Cerebellar nuclear complex (tissue), 1 donor: ENCODE data around the gene RIPOR3.

Source experiments
- DNase-seq, 2 experiments: peaks; one replicate each; lab custom pipeline; 2025; lab: John Stamatoyannopoulos, UW

RIPOR3 gene

DNA sequence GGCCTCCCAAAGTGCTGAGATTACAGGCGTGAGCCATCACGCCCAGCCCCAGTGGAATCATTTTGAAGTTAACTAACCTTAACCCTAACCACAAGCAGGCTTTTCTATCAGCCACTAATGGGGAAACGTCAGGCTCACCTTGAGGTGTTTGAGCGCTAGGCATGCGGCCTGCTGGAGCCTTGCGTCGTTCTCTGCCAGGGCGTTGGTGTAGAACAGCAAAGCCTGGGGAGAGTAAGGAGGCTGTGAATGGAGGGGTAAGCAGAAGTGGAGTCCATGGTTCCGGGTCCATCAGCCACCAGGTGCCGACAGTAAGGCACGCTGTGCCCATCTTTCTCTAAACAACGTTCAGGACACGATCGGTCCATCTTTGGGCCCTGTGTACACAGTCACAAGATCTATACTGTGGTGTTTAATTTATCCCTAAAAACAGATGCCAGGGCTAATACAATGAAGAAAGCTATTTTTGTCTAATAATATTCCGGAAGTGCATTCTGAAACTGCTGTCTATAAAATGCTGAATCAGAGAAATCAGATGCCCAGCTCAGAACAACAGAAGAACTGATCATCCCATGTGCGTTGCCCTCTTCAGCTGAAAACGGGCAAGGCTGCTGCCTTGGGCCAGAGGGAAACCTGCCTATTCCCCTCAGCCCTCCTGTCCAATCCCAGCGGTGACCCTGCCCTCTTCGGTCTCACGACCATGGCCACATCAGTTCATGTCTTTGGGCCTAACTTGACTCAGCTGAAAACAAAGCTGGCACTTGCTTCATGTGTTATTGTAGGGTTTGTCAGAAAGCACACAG is 101.6 kb downstream of the RIPOR3 start:
- no peak for DNase-seq

DNA sequence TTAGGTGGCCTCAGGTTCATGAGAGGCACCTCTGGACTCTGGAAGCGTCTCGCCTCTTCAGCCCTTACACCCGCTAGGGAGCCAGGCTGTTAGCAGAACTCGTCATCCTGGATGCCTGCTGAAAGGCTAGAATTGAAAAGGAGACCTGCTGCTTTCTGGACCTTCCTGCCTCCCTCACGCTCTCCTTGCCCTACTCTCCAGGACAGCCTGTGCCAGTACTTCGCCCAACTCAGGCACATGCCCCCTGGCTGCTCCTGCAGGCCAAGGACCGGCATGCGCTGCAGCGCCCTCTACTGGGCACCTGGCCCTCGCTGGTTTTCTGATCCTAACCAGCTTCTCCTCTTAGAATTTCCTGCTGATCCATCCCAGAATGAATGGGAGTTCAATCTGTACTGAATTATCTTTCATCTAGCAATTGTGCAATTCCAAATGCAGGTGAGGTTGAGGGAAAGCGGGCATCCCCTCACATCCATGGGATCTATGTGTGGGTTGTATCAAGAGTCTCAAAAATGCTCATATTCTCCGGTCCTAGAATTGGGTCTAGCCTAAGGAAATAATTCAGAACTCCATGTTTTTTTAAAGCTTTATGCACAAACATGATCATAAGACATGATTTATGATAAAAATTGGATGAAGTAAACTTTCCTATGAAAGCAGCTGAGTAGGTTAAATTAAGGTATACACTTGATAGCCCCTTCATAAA is 103.2 kb downstream of the RIPOR3 start:
- DNase-seq, result peak; percentile 13 to 58

DNA sequence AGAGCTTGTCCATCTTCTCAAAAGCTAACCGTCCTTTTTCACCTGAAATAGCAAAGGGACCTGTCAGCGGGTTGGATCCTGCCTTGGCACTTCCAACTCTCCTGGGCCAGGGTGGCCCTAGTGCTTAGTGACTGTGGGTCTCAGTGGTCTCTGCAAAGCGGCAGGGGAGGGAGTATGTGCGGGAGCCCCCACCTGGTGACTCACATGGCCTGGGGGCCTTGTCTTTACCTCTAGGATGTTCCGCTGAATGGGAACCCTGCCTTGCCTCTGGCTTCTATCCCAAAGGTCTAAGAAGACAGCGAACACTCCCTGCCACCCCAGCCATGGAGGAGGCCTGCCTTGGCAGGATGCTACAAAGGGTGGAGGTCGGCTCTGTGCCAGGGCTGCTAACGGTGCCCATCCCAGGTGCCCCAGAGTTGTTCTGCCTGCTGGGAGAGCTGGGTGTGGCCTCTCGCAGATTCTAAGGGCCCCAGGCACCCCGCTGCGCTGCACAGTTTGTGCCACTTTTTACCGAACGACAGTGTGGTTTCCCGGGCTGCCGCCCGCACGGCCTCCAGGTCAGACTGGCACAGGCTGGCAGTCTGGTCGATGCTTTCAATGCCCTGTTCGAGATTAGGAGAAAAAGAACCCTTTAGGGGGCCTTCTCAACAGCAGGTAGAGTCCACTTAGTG is 103.9 kb downstream of the RIPOR3 start:
- no peak for DNase-seq

DNA sequence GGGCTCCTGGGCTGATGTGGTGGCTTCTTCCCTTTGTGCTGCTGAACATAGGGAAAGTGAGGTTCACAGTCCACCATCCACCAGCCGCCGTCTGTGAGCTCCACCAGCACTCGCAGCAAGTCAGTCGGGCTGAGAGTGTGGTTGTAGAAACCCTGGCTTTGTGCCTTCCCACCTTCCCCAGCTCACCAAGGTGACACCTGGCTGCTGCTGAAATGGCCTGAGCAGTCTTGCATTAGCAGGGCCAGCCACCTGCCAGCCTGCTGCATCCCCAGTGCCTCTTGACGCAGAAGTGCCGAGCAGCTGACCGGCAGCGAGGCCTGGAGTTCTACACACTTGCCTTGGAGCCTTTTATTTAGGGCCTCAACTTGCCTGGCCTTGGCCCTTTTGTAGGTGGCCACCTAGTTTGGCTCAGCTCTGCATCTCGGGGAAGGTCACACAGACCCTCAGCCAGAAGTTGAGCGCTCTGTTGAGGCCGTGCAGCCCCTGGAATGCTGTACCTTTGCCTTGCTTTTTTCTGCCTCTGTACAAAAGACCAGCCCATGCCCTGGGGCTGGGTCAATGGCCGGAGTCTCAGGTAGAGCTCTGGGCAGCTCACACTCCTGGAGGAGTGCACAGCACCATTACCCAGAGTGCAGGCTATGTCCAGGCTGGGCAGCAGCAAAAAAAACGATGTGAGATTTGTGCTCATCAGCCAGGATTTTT is 104.7 kb downstream of the RIPOR3 start:
- no peak for DNase-seq

DNA sequence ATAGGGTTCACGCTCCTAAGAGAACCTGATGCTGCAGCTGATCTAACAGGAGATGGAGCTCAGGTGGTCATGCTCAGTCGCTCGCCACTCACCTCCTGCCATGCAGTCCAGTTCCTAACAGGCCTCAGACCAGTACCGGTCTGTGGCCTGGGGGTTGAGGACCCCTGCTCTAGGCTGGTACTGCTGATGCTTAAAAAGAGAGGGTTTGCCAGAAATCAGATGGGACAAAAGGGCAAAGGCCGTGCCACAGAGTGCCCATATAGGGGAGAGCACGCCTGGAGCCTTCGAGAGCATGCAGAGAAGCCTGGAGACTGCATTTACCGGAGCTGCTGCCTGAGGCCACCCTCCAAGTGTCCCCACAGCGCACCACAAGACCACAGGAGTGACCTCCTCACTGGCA is 105.7 kb downstream of the RIPOR3 start:
- DNase-seq, result no peak

DNA sequence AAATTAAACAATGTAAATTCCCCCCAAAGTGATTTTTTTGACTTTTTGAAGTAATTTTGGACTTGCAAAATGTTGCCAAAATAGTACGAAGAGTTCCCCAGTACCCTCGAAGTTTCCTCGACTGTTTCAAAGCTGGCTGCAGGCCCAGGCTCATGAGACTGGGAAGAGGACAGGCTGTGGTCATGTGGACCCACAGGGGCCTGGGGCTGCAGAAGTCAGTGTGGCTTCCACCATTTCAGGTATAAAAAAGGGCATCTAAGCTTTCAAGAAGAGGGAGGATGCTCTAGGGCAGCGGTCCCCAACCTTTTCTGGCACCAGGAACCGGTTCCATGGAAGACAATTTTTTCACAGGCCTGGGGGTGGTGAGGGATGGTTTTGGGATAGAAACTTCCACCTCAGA is 106.1 kb downstream of the RIPOR3 start:
- no peak for DNase-seq

DNA sequence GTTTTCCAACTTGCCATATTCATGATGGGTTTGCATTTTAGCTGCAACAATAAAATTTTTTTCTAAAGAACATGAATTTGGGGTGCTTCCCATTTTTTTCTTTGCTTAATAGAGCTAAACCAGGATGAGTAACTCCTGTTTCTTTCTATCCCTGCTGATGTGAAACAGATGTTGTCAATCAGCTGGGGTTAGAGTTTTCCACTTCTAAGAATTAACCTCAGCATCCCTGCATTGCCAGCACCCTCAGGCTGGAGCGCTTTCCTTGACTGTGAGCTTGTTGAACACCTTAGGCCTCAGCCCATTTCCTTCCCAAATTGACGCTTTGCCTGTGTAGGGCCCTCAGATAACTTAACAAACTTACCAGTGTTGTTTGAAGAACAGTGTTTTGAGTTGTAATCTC is 106.7 kb downstream of the RIPOR3 start:
- DNase-seq, result no peak

DNA sequence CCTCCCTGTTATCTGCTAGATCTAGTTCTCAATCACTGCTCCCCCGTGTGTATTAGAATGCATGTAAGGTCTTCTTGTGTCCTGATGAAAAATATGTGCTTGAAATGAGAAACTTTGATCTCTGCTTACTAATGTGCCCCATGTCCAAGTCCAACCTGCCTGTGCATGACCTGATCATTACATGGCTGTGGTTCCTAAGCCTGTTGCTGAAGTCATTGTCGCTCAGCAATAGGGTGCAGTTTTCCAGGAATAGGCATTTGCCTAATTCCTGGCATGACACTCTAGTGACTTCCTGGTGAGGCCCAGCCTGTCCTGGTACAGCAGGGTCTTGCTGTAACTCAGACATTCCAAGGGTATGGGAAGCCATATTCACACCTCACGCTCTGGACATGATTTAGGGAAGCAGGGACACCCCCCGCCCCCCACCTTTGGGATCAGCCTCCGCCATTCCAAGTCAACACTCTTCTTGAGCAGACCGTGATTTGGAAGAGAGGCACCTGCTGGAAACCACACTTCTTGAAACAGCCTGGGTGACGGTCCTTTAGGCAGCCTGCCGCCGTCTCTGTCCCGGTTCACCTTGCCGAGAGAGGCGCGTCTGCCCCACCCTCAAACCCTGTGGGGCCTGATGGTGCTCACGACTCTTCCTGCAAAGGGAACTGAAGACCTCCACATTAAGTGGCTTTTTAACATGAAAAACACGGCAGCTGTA is 107.7 kb downstream of the RIPOR3 start:
- DNase-seq, result no peak

DNA sequence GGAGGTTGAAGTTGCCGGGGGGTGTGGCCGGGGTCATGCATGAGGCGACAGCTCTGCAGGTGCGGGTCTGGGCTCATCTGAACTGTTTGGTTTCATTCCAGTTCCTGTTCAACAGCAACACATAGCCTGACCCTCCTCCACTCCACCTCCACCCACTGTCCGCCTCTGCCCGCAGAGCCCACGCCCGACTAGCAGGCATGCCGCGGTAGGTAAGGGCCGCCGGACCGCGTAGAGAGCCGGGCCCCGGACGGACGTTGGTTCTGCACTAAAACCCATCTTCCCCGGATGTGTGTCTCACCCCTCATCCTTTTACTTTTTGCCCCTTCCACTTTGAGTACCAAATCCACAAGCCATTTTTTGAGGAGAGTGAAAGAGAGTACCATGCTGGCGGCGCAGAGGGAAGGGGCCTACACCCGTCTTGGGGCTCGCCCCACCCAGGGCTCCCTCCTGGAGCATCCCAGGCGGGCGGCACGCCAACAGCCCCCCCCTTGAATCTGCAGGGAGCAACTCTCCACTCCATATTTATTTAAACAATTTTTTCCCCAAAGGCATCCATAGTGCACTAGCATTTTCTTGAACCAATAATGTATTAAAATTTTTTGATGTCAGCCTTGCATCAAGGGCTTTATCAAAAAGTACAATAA is 108.6 kb downstream of the RIPOR3 start:
- no peak for DNase-seq

DNA sequence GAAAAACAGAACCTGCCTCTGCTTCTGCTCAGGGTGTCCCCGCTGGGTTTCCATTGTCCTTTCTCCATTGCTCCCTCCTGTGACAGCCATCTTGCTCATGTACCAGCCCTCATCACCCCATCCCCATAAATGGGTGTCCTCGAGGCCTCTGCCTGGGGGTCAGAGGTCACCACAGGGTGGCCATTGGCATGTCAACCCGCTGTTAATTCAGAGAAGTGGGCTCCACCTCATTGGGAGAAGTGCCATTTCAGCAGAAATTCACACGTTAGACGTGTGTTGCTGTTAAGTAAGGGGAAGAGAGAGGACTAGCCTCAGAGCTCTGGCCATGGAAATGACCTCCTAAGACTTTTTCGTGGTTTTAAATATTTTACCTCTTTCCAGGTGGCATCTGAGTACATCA is 109.2 kb downstream of the RIPOR3 start:
- no peak for DNase-seq

DNA sequence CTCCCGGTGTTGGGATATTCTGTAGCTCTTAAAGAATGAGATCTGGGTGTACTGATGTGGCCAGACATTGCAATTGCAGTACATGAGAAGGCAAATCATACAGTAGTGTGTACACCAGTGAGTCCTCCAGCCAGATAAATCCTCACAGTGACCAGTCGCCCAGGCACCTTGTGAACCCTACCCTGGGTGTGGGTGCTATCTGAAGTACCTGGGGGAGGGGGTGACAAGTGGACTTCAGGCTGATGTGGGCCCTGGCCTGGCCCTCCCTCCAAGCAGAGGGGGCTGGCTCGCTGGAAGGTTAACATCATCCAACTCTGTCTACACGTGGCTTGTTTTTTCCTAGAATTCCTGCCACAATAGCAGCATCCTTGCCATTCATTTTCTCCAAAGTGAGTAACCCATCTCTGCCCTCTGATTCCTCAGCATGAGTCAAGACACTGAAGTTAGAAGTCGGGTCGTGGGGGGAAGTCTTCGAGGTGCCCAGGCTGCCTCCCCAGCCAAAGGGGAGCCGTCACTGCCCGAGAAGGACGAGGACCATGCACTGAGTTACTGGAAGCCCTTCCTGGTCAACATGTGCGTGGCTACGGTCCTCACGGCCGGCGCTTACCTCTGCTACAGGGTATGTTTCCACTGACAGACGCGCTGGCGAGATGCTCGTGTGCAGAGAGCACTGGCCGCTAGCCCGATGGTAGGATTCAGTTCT is 110.3 kb downstream of the RIPOR3 start:
- DNase-seq, result no peak

DNA sequence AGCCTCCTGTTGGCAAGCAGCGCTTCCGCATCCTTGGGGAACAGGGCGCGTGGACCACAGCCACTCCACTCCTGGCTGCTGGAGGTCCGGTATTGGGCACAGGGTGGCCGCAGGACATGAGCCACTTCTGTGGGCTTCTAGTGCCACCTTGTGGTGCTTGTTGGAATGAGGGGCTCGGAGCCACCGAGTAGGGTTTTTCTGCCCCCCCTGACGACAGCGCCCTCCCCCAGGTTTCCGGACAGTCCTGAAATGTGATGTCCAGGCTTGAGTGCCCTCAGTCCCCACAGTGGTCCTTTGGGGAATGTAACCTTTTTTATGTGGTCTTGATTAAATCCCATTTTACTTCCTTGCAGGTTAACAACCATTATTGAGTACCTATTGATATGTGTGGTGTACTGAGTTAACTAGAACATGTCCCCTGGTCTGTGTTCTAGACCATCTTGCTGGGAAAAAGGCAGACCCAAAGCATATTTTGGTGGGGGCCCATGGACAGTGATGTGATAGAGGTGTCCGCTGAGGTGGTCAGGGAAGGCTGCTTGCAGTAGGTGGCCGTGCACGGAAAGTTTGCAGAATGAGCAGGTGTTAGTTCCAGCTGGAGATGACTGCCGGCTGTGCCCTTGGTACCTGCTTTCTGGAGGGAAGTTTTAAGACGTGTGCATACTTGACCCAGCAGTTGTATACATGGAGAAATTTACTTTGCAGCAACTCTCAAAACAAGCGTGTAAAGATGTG is 111.2 kb downstream of the RIPOR3 start:
- no peak for DNase-seq

DNA sequence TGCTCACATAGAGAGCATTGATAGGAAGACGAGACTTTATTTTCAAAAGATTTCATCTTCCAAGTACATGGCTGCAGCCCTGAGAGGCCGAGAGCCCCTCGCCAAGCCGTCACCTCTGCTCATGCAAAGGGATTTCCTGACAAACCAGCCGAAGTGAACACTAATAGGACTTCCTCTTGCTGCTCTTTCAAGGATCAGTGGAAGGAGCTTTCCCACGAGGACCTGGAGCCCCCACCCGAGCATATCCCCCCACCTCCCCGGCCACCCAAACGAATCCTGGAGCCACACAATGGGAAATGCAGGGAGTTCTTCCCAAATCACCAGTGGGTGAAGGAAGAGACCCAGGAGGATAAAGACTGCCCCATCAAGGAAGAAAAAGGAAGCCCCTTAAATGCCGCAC is 111.8 kb downstream of the RIPOR3 start:
- DNase-seq, result no peak

DNA sequence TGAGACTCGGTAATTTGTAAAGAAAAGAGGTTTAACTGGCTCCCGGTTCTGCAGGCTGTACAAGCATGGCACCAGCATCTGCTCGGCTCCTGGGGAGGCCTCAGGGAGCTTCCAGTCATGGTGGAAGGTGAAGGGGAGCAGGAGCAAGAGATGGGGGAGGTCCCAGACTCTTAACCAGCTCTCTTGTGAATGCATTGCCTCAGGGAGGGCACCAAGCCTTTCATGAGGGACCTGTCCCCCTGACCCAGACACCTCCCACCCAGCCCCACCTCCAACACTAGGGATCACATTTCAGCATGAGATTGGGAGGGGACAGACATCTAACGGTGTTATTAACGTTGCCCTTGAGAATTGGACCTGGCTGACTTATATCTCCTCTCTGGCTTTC is 112.6 kb downstream of the RIPOR3 start:
- no peak for DNase-seq

DNA sequence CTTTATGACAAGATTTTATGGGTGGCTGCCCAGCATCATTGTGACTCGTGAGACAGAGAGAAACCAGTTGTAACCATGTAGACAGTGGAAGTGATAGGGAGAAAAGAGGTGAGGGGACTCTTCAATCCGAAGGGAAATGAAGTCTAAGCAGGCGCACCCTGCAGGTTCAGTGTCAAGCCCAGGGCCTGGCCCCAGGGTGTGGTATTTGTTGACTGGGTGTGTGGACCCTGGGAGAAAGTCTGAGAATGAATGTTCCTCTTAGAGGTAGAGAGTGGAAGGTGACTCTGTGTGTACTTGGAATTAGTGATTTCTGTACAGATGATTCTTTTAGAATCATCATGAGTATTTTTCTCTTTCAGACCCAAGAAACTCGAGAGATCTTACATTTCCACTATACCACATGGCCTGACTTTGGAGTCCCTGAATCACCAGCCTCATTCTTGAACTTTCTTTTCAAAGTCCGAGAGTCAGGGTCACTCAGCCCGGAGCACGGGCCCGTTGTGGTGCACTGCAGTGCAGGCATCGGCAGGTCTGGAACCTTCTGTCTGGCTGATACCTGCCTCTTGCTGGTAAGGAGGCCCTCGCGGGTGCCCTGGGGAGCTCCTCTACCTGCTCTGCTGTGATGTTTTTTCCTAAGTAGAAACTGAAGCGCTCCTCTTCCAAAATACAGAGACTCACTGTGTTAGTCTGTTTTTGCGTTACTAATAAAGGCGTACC is 113.1 kb downstream of the RIPOR3 start:
- no peak for DNase-seq

DNA sequence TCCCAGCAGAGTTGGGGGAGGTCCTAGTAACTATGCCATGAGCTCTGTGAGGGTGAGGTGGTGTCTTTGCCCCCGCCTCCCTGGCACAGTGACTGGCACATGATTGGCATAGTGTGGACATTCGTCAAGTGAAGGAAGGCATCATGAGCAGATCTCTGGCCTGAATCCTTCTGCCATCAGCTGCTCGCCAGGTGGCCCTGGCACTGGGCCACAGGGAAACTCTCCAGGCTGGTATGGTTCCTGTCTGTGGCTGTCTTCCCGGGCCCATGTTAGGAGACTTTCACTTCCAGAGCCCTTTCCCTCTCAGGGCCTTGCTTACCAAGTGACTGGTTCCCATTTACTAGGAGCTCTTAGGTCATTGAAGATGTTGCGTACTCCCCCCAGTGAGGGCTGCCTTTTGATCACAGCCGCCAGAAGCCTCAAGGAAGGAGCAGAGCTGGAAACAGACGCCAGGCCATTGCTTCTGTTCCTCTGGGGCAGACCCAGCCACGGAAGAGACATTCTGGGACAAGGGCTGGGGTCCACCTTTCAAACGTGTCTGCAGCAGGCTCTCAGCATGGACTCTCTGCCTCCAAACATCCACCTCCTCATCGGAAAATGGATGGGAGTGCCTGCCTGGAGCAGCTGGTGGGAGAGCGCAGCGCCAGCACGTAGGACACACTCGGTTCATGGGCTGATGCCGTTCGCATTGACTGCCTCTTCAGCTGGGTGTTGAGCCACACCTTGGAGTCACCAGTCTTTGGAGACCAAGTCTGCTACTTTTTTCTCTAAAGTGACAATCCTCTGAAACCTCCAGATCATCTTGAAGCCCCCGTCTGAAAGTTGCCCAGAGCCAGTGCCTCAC is 113.9 kb downstream of the RIPOR3 start:
- peak; percentile 48 to 53 for DNase-seq

DNA sequence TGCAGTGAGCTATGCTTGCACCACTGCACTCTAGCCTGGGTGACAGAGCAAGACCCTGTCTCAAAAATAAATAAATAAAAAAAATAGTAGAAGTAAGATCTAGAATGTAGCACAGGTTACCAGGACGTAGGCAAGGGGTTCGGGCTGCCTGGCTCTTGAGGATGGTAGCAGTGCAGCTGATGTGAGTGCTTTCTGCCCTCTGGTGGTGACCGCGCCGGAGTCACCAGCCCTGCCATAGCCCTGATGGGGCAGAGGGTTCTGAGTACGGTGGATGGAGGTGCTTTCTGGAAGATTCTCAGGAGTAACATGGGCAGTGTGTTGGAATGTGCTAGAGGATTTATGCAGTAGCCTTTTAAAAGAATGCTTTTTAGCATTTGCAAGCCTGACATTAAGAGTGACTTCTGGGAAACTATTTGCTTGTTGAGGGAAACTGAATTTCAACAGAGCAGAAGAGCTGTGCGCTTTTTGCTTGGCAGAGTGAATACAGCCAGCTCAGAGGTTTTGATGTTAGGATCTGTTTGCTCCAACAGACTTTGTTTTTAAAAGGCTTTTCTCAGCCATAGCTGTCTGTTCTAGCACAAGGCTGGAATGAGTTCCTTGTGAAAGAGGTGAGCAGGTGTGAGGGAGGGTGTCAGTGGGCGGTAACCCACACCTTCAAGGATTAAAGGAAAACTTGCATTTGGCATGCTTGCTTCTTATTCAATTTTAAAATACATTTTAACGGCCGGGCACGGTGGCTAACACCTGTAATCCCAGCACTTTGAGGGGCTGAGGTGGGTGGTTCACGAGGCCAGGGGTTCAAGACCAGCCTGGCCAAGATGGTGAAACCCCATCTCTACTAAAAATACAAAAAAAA is 115.2 kb downstream of the RIPOR3 start:
- DNase-seq, result no peak
